Endodermal cell (in vitro differentiated cells): ENCODE results near the gene CDSN. TPM values are rescaled to one million over a fixed set of nuclear protein-coding genes. Genes with fewer than 3 reads are reported as not detected.

Experiments used
- DNase-seq: peaks from one replicate; pipeline ENCODE4 v3.0.0-alpha.2; 2017
- H3K27ac ChIP-seq: 2 replicates; pipeline ENCODE4 v1.5.1; 2013; ENCODE audit warnings: mild to moderate bottlenecking, low read depth, low read length, moderate library complexity
- H3K27me3 ChIP-seq: 2 replicates; pipeline ENCODE4 v1.6.1; 2013; ENCODE audit warnings: mild to moderate bottlenecking, low read length, moderate library complexity; ENCODE audit not compliant: insufficient read depth, control insufficient read depth, poor library complexity, severe bottlenecking
- H3K36me3 ChIP-seq: 2 replicates; pipeline ENCODE4 v1.7.0; 2013; ENCODE audit warnings: mild to moderate bottlenecking, low read length, moderate library complexity; ENCODE audit not compliant: control insufficient read depth, insufficient read depth
- H3K4me1 ChIP-seq: one replicate; pipeline ENCODE4 v1.7.0; 2013; ENCODE audit warnings: low read length; ENCODE audit not compliant: control insufficient read depth, insufficient read depth
- H3K4me3 ChIP-seq: 2 replicates; pipeline ENCODE4 v1.5.1; 2013; ENCODE audit warnings: mild to moderate bottlenecking, low read length, moderate library complexity
- H3K9ac ChIP-seq: 2 replicates; pipeline ENCODE4 v1.6.1; 2013; ENCODE audit warnings: mild to moderate bottlenecking, low read length, moderate library complexity; ENCODE audit not compliant: poor library complexity, severe bottlenecking; ENCODE audit errors: extremely low read depth
- H3K9me3 ChIP-seq: 2 replicates; pipeline ENCODE4 v1.6.1; 2013; ENCODE audit warnings: mild to moderate bottlenecking, low read length, moderate library complexity; ENCODE audit not compliant: control insufficient read depth
- H3K27ac Mint-ChIP-seq: 2 replicates; pipeline ENCODE4 v1.8.0; 2020; ENCODE audit warnings: mixed read lengths
- H3K27me3 Mint-ChIP-seq: 2 replicates; pipeline ENCODE4 v1.8.0; 2021; ENCODE audit warnings: mild to moderate bottlenecking, mixed read lengths; ENCODE audit not compliant: insufficient read depth
- H3K36me3 Mint-ChIP-seq: 2 replicates; pipeline ENCODE4 v1.8.0; 2020; ENCODE audit warnings: low read depth, mixed read lengths
- H3K4me1 Mint-ChIP-seq: 2 replicates; pipeline ENCODE4 v1.8.0; 2020; ENCODE audit warnings: mixed read lengths
- H3K4me3 Mint-ChIP-seq: 2 replicates; pipeline ENCODE4 v1.8.0; 2020; ENCODE audit warnings: mild to moderate bottlenecking, moderate library complexity, mixed read lengths
- H3K9me3 Mint-ChIP-seq: 2 replicates; pipeline ENCODE4 v1.8.0; 2020; ENCODE audit warnings: mild to moderate bottlenecking, mixed read lengths
- WGBS, 2 experiments: methylation state at CpG; one replicate each; pipeline versions ENCODE4 v1.1.5 to v1.1.7; 2013; ENCODE audit warnings: missing lambda C conversion rate in 2 of 2, mixed read lengths in 1 of 2; ENCODE audit not compliant: insufficient coverage in 1 of 2, insufficient read length in 1 of 2; 5-methylcytosine and 5-hydroxymethylcytosine counted together
- total RNA-seq, 2 donors: library from RNA; stranded (reverse); fragmentation: NEBNext Ultra II Directional in 1 of 2; extraction: Animal tissue kit (Norgen Biotek cat#: 25700) in 1 of 2; gene quantifications; 2 replicates in 1 of 2; 3 replicates in 1 of 2; pipeline ENCODE4 v1.2.1, GENCODE V29; 2021
- TF ChIP-seq, protein P1 (sequence below): fragments of 200-600 bp; sonication (generic); conservative IDR thresholded peaks from 2 replicates; pipeline ENCODE4 v1.5.0; 2021; ENCODE audit warnings: antibody characterized with exemption, mild to moderate bottlenecking

Gene CDSN
- total RNA-seq, 2 donors from 2014 or later, result not detected

DNA sequence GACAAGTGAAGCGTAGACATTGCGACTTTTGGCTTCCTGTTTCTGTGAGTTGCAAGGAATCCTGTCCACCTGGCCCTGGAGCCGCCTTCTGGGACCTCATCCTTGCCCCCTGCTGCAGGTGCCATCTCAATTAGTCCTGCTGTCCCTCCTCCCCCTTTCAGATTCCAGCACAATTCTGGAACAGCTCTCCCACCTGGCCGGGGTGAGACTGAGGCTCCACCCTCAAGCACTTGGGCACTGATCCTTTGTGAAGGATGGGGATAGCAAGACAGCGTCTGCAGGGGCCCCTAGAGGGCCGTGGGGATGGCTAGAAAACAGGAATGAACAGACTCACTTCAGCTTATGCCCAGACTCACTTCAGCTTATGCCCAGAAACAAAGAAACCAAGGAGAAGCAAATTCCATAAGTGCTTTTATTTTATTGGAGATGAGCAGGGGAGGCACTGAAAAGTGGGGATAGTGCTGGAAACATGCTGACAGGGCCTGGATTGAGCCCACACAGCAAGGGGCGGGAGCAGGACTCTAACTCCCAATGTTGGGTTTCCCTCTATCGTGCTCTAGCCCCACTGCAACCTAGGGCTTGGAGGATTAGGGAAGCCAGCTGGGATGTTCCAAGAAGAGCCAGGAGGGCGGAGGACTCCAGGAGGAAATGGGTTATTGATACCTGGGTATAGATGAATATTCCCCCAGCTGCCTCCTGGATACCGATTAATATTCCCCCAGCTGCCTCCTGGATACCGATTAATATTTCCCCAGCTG, 9.2 kb downstream of the CDSN start:
- peaks cover 9% of the 10 kb centered on the region for H3K4me1 ChIP-seq
- no peak overlapping the region for H3K9ac ChIP-seq
- H3K27me3 ChIP-seq, result no peaks in the 10 kb centered on the region
- DNase-seq, result peak; percentile 81
- Mint-ChIP-seq H3K27ac (no peak overlapping the region), H3K27me3 (peaks cover 17% of the 10 kb centered on the region), H3K36me3 (no peaks in the 10 kb centered on the region), H3K4me3 (no peak overlapping the region), H3K4me1 (peaks cover 30% of the 10 kb centered on the region), H3K9me3 (no peaks in the 10 kb centered on the region)
- H3K36me3 ChIP-seq, result no peaks in the 10 kb centered on the region
- no peaks in the 10 kb centered on the region for H3K9me3 ChIP-seq
- TF ChIP-seq, protein P1, sequence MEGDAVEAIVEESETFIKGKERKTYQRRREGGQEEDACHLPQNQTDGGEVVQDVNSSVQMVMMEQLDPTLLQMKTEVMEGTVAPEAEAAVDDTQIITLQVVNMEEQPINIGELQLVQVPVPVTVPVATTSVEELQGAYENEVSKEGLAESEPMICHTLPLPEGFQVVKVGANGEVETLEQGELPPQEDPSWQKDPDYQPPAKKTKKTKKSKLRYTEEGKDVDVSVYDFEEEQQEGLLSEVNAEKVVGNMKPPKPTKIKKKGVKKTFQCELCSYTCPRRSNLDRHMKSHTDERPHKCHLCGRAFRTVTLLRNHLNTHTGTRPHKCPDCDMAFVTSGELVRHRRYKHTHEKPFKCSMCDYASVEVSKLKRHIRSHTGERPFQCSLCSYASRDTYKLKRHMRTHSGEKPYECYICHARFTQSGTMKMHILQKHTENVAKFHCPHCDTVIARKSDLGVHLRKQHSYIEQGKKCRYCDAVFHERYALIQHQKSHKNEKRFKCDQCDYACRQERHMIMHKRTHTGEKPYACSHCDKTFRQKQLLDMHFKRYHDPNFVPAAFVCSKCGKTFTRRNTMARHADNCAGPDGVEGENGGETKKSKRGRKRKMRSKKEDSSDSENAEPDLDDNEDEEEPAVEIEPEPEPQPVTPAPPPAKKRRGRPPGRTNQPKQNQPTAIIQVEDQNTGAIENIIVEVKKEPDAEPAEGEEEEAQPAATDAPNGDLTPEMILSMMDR, result peak; percentile 39
- H3K4me3 ChIP-seq, result no peak overlapping the region
- WGBS, 2 experiments, result 74 to 92% methylated on average over 5 to 11 of the region's 11 CpGs
- no peak overlapping the region for H3K27ac ChIP-seq

DNA sequence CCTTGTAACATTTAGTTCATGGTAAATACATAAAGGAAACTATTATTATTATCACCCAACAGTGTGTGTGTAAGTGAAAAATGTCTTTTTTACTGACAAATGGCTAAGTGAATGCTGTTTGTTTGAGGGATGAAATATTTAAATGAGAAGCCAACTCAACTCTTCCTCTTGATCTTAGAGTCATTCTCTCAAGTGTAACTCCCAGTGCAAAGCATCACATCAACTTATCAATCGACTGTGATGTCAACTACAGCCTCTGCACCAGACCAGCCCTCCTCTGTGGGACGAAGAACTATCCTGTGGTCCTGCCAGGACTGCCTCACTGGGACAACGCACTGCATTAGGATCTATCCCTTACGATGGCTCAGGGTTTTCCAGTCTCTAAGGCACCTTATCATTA, 13.2 kb downstream of the CDSN start:
- WGBS, 2 experiments, result 78 to 82% methylated on average over 3 to 4 of the region's 4 CpGs
- no peaks in the 10 kb centered on the region for H3K36me3 Mint-ChIP-seq

DNA sequence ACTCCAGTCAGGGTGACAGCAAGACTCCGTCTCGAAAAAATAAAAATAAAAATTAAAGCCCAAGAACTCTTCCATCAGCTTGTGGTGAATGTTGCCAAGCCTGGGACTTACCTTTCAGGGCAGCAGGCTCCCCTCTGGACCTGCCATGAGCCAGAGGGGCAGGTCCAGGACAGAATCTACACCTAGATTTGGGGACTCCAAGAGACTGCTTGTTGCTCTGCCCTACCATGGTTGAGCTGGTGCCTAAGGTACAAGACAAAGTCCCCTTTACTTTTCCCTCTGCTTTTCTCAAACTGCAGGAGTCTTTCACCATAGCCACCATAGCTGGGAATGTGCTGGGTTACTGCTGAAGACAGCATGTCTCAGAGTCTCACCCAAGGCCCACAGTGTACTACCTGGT, 17.1 kb downstream of the CDSN start:
- TF ChIP-seq, protein P1, result no peak
- H3K36me3 ChIP-seq, result no peaks in the 10 kb centered on the region
- H3K4me1 ChIP-seq, result no peaks in the 10 kb centered on the region
- no peaks in the 10 kb centered on the region for H3K9me3 ChIP-seq
- H3K4me1 Mint-ChIP-seq, result peaks cover 3% of the 10 kb centered on the region
- H3K9me3 Mint-ChIP-seq, result no peaks in the 10 kb centered on the region
- H3K27ac ChIP-seq, result no peak overlapping the region
- no peaks in the 10 kb centered on the region for H3K27me3 ChIP-seq
- H3K27ac Mint-ChIP-seq, result no peak overlapping the region
- no peaks in the 10 kb centered on the region for H3K36me3 Mint-ChIP-seq
- no peak overlapping the region for H3K4me3 Mint-ChIP-seq
- H3K4me3 ChIP-seq, result no peak overlapping the region
- 91 to 100% methylated on average over 2 of the region's 2 CpGs for WGBS, 2 experiments
- no peak for DNase-seq
- no peaks in the 10 kb centered on the region for H3K27me3 Mint-ChIP-seq
- H3K9ac ChIP-seq, result no peak overlapping the region

More for the DNA sequence above, 13.2 kb downstream of the CDSN start:
- no peaks in the 10 kb centered on the region for H3K9me3 Mint-ChIP-seq
- no peak overlapping the region for H3K27ac Mint-ChIP-seq
- H3K36me3 ChIP-seq, result no peaks in the 10 kb centered on the region
- H3K4me3 ChIP-seq, result no peak overlapping the region
- TF ChIP-seq, protein P1, result no peak
- H3K9ac ChIP-seq, result no peak overlapping the region
- H3K27ac ChIP-seq, result no peak overlapping the region
- no peak overlapping the region for H3K4me3 Mint-ChIP-seq
- H3K9me3 ChIP-seq, result no peaks in the 10 kb centered on the region
- peaks cover 5% of the 10 kb centered on the region for H3K27me3 Mint-ChIP-seq
- peak; percentile 34 for DNase-seq
- no peaks in the 10 kb centered on the region for H3K4me1 ChIP-seq
- H3K27me3 ChIP-seq, result no peaks in the 10 kb centered on the region
- peaks cover 20% of the 10 kb centered on the region for H3K4me1 Mint-ChIP-seq
